ENCODE measurements around the gene ICOSLG. TPM values are rescaled to one million over a fixed set of nuclear protein-coding genes. Genes with fewer than 3 reads are reported as not detected.

Gene ICOSLG
- total RNA-seq, 1 donor from 2014 or later, result 4.7 TPM

GRCh38 chr21:44262338-44263056, 21.8 kb upstream of the ICOSLG start:
- TF ChIP-seq CTCF (IDR thresholded peaks at IDR 0.05; ENCODE audit: borderline replicate concordance), result no peak
- no peak for DNase-seq
- Histone ChIP-seq H3K4me3 (no peak overlapping the region), H3K36me3 (no peaks in the 10 kb centered on the region), H3K27ac (replicated peaks) (no peak overlapping the region), H3K27me3 (ENCODE audit: low read depth) (peaks cover 17% of the 10 kb centered on the region), H3K4me1 (no peaks in the 10 kb centered on the region), H3K9me3 (replicated peaks) (peaks cover 17% of the 10 kb centered on the region)
- intact Hi-C loops (cut with micrococcal nuclease), result no loop called here

GRCh38 chr21:44261675-44262295, 21.0 kb upstream of the ICOSLG start, which contains the start of gene DNMT3L:
DNMT3L (minus strand) TSS chr21:44261897; CDS start chr21:44261259, 638 bp downstream.
- H3K9me3 ChIP-seq (replicated peaks), result peaks cover 17% of the 10 kb centered on the region

GRCh38 chr21:44260791-44261631, 20.3 kb upstream of the ICOSLG start:
- Histone ChIP-seq H3K4me3 (no peak overlapping the region), H3K27me3 (ENCODE audit: low read depth) (peaks cover 17% of the 10 kb centered on the region), H3K9me3 (replicated peaks) (peaks cover 17% of the 10 kb centered on the region), H3K27ac (replicated peaks) (no peak overlapping the region), H3K4me1 (no peaks in the 10 kb centered on the region), H3K36me3 (no peaks in the 10 kb centered on the region)
- intact Hi-C loops (cut with micrococcal nuclease), result no loop called here
- no peak for TF ChIP-seq CTCF (IDR thresholded peaks at IDR 0.05; ENCODE audit: borderline replicate concordance)
- DNase-seq, result no peak

More at GRCh38 chr21:44261675-44262295, 21.0 kb upstream of the ICOSLG start, which contains the start of gene DNMT3L:
- TF ChIP-seq CTCF (IDR thresholded peaks at IDR 0.05; ENCODE audit: borderline replicate concordance), result no peak
- Histone ChIP-seq H3K4me3 (no peak within 1 kb of the TSS), H3K27me3 (ENCODE audit: low read depth) (peaks cover 17% of the 10 kb centered on the region), H3K27ac (replicated peaks) (no peak within 1 kb of the TSS), H3K4me1 (no peaks in the 10 kb centered on the region), H3K36me3 (no peaks in the 10 kb centered on the region)
- no peak for DNase-seq
- intact Hi-C loops (cut with micrococcal nuclease), result no loop called here

- intact Hi-C loops (cut with micrococcal nuclease), result no loop called here
- Histone ChIP-seq H3K27ac (replicated peaks) (no peak overlapping the region), H3K36me3 (no peaks in the 10 kb centered on the region), H3K9me3 (replicated peaks) (peaks cover 17% of the 10 kb centered on the region), H3K27me3 (ENCODE audit: low read depth) (peaks cover 20% of the 10 kb centered on the region), H3K4me3 (no peak overlapping the region), H3K4me1 (no peaks in the 10 kb centered on the region)
- no peak for TF ChIP-seq CTCF (IDR thresholded peaks at IDR 0.05; ENCODE audit: borderline replicate concordance)
- no peak for DNase-seq
Measured at GRCh38 chr21:44260066-44260465, 19.3 kb upstream of the ICOSLG start.

GRCh38 chr21:44259082-44259705, 18.5 kb upstream of the ICOSLG start:
- no peak for DNase-seq
- intact Hi-C loops (cut with micrococcal nuclease), result no loop called here
- H3K27me3 ChIP-seq (ENCODE audit: low read depth), result peaks cover 21% of the 10 kb centered on the region
- no peaks in the 10 kb centered on the region for H3K4me1 ChIP-seq
- H3K27ac ChIP-seq (replicated peaks), result no peak overlapping the region
- no peak overlapping the region for H3K4me3 ChIP-seq
- no peak for TF ChIP-seq CTCF (IDR thresholded peaks at IDR 0.05; ENCODE audit: borderline replicate concordance)
- no peaks in the 10 kb centered on the region for H3K36me3 ChIP-seq
- peaks cover 17% of the 10 kb centered on the region for H3K9me3 ChIP-seq (replicated peaks)
